ENCODE results near the gene SCP2. TPM values are rescaled to one million over a fixed set of nuclear protein-coding genes. Genes with fewer than 3 reads are reported as not detected.

SCP2 gene
- total RNA-seq, 2 donors from 2014 or later, result 124 to 241 TPM

DNA sequence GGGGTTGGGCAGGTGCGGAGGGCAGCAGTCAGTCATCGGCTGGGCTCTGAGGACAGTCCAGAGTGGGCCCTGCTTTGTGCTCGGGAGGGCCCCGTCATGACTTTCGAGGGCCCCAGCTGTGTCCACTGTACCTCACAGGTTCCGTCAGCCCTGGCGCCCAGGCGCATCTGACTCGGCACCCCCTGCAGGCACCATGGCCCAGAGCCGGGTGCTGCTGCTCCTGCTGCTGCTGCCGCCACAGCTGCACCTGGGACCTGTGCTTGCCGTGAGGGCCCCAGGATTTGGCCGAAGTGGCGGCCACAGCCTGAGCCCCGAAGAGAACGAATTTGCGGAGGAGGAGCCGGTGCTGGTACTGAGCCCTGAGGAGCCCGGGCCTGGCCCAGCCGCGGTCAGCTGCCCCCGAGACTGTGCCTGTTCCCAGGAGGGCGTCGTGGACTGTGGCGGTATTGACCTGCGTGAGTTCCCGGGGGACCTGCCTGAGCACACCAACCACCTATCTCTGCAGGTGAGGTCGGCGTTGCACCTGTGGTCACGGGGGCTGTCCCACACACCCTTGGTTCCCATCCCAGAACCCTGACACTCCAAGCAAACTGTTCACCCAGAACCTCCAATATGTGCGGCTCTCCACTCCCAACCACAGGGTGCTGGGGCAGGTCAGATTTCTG, 142.7 kb downstream of the SCP2 start:
- Histone ChIP-seq H3K9me3 (no peaks in the 10 kb centered on the region), H3K36me3 (no peaks in the 10 kb centered on the region), H3K27ac (no peak overlapping the region), H3K4me3 (no peak overlapping the region), H3K27me3 (replicated peaks; ENCODE audit: insufficient read depth) (no peaks in the 10 kb centered on the region), H3K4me1 (replicated peaks) (no peaks in the 10 kb centered on the region)
- intact Hi-C loops (cut with DNase I), result no loop called here
- DNase-seq (ENCODE audit: low spot score), result no peak
- TF ChIP-seq, protein P1, sequence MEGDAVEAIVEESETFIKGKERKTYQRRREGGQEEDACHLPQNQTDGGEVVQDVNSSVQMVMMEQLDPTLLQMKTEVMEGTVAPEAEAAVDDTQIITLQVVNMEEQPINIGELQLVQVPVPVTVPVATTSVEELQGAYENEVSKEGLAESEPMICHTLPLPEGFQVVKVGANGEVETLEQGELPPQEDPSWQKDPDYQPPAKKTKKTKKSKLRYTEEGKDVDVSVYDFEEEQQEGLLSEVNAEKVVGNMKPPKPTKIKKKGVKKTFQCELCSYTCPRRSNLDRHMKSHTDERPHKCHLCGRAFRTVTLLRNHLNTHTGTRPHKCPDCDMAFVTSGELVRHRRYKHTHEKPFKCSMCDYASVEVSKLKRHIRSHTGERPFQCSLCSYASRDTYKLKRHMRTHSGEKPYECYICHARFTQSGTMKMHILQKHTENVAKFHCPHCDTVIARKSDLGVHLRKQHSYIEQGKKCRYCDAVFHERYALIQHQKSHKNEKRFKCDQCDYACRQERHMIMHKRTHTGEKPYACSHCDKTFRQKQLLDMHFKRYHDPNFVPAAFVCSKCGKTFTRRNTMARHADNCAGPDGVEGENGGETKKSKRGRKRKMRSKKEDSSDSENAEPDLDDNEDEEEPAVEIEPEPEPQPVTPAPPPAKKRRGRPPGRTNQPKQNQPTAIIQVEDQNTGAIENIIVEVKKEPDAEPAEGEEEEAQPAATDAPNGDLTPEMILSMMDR (IDR thresholded peaks at IDR 0.05), result no peak
- TF ChIP-seq POLR2AphosphoS5 (IDR thresholded peaks at IDR 0.05) (no peak), POLR2A (IDR thresholded peaks at IDR 0.05) (no peak)
- 92% methylated on average over 23 of the region's 31 CpGs for WGBS

DNA sequence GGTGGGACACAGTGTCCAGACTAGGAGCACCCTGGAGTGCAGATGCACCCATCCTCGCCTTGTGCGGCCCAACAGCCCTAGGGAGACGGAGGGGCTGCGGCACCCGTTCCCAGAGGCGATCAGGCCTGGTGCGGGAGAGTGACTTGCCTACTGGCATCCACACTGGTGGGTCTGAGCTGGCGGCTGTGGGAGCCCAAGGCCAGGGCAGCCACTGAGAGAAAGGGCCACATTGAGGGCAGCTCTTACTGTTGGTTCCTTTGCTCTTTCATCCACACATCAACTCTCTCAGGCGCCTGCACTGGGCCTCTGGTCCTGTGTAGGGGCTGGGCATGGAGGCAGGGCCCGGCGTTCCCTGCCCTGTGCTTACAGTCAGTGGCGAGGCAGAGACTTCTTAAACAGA, 143.5 kb downstream of the SCP2 start:
- no peak for DNase-seq (ENCODE audit: low spot score)
- H3K27me3 ChIP-seq (replicated peaks; ENCODE audit: insufficient read depth), result no peaks in the 10 kb centered on the region
- no peaks in the 10 kb centered on the region for H3K9me3 ChIP-seq
- 96% methylated on average over 12 of the region's 12 CpGs for WGBS
- H3K36me3 ChIP-seq, result no peaks in the 10 kb centered on the region
- intact Hi-C loops (cut with DNase I), result no loop called here
- H3K27ac ChIP-seq, result no peak overlapping the region
- no peaks in the 10 kb centered on the region for H3K4me1 ChIP-seq (replicated peaks)
- no peak overlapping the region for H3K4me3 ChIP-seq
- TF ChIP-seq POLR2AphosphoS5 (IDR thresholded peaks at IDR 0.05) (no peak), POLR2A (IDR thresholded peaks at IDR 0.05) (no peak)
- TF ChIP-seq, protein P1 (IDR thresholded peaks at IDR 0.05), result no peak

DNA sequence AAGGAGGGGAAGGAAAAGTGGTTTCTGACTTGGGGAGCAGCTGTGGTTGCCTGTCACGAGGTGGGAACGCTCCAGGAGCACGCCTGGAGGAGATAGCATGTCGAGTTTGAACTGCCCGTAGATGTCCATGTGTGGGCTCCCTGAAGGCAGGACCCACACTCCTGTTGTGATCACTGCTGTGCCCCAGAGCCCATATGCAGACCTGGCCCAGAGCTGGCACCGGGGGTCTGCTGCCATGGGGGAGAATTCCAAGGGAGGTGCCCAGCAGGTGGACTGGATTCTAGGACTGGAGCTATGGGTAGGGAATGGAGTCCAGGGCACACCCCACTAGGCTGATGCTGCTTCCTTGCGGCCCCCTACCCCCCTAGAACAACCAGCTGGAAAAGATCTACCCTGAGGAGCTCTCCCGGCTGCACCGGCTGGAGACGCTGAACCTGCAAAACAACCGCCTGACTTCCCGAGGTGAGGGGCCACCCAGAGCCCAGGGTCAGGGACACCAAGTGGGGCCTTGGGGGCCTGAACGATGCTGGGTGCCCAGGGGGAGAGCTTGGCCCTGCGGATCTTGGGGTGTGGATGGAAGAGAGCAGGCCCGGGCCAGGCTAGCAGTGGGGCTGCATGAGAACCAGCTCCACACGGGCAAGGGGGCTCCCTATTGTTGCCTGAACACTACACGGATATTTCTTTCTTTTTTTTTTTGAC, 144.2 kb downstream of the SCP2 start:
- no peak overlapping the region for H3K27ac ChIP-seq
- DNase-seq (ENCODE audit: low spot score), result no peak
- no peaks in the 10 kb centered on the region for H3K4me1 ChIP-seq (replicated peaks)
- no peaks in the 10 kb centered on the region for H3K9me3 ChIP-seq
- whole genome bisulfite sequencing, result 87% methylated on average over 17 of the region's 17 CpGs
- H3K36me3 ChIP-seq, result no peaks in the 10 kb centered on the region
- intact Hi-C loops (cut with DNase I), result no loop called here
- no peak overlapping the region for H3K4me3 ChIP-seq
- no peak for TF ChIP-seq POLR2AphosphoS5 (IDR thresholded peaks at IDR 0.05)
- TF ChIP-seq, protein P1 (IDR thresholded peaks at IDR 0.05), result no peak
- no peak for TF ChIP-seq POLR2A (IDR thresholded peaks at IDR 0.05)
- no peaks in the 10 kb centered on the region for H3K27me3 ChIP-seq (replicated peaks; ENCODE audit: insufficient read depth)

DNA sequence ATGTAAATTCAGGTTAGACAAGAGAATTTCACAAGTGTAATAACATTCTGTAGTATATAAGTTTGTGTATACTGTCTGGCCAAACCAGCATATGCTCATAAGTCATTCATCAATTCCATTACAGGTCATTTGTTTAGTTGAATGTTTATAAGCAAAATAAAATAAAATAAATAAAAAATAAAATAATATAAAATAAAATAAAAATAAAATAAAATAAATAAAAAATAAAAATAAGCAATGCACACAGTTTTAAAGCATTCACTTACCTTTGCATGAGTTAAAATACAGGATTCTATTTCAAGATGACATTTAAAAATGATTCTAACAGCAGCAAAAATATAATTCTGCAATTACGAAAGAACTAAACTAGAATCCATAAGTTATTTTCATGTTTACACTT, 144.8 kb downstream of the SCP2 start:
- TF ChIP-seq POLR2A (IDR thresholded peaks at IDR 0.05) (no peak), POLR2AphosphoS5 (IDR thresholded peaks at IDR 0.05) (no peak)
- TF ChIP-seq, protein P1 (IDR thresholded peaks at IDR 0.05), result no peak
- intact Hi-C loops (cut with DNase I), result no loop called here
- 92% methylated on average over 1 of the region's 1 CpG for WGBS

DNA sequence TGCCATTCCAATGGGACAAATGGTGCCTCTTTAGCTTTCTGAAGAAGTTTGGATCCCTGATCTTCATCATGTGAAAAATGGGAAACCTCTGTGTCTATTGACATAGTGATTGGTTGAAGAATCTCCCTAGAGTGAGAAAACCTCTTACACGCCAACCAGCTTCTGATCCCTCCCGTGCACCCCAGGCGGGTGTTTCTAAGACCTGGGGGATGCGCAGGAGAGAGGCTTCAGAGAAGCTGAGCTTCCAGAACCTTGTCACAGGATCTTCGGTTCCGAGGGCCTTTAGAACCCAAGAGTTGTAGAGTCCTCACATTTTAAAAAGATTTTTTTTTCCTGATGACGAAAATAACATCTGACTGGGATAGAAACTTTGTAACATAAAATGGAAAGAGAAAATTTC, 146.2 kb downstream of the SCP2 start:
- intact Hi-C loops (cut with DNase I), result no loop called here
- H3K4me1 ChIP-seq (replicated peaks), result no peaks in the 10 kb centered on the region
- no peaks in the 10 kb centered on the region for H3K27me3 ChIP-seq (replicated peaks; ENCODE audit: insufficient read depth)
- no peak for DNase-seq (ENCODE audit: low spot score)
- no peak overlapping the region for H3K4me3 ChIP-seq
- 96% methylated on average over 7 of the region's 7 CpGs for WGBS
- peak overlapping the region in 1 of 2 donors; percentile 1 for H3K27ac ChIP-seq
- no peaks in the 10 kb centered on the region for H3K9me3 ChIP-seq
- no peak for TF ChIP-seq POLR2AphosphoS5 (IDR thresholded peaks at IDR 0.05)
- TF ChIP-seq POLR2A (IDR thresholded peaks at IDR 0.05), result no peak
- TF ChIP-seq, protein P1 (IDR thresholded peaks at IDR 0.05), result no peak
- H3K36me3 ChIP-seq, result peaks cover 0 to 2% of the 10 kb centered on the region in 2 donors

More for the DNA sequence above, 144.8 kb downstream of the SCP2 start:
- Histone ChIP-seq H3K27me3 (replicated peaks; ENCODE audit: insufficient read depth) (no peaks in the 10 kb centered on the region), H3K27ac (no peak overlapping the region), H3K4me3 (no peak overlapping the region), H3K4me1 (replicated peaks) (no peaks in the 10 kb centered on the region), H3K9me3 (no peaks in the 10 kb centered on the region), H3K36me3 (no peaks in the 10 kb centered on the region)
- DNase-seq (ENCODE audit: low spot score), result no peak
